ENCODE measurements around the gene MUC5B.

- no peak for TF ChIP-seq POLR2A (IDR thresholded peaks at IDR 0.05)
- TF ChIP-seq CTCF (IDR thresholded peaks at IDR 0.05): no peak
Measured at GRCh38 chr11:1230121-1230455, 7.2 kb downstream of the MUC5B start.

Measured in esophagus squamous epithelium (tissue), 4 donors.